Parathyroid adenoma (tissue), 2 donors: Measurements from ENCODE around the gene GPALPP1.
"Not testable (repeated sequence)": the region's sequence is repeated elsewhere in the genome, so short reads cannot be mapped to it uniquely, and the experiment has no call there.

Source experiments
- H2AFZ ChIP-seq: fragments of 300-600 bp; sonication (generic); one replicate; pipeline ENCODE4 v1.7.0; 2017; ENCODE audit warnings: antibody characterized with exemption, mild to moderate bottlenecking
- H3K27ac ChIP-seq: fragments of 300-600 bp; sonication (generic); one replicate; pipeline ENCODE4 v1.7.0; 2017
- H3K27me3 ChIP-seq: fragments of 300-600 bp; sonication (generic); one replicate; pipeline ENCODE4 v1.7.0; 2017; ENCODE audit warnings: low read length; ENCODE audit not compliant: control insufficient read depth, insufficient read depth
- H3K36me3 ChIP-seq: fragments of 300-600 bp; sonication (generic); one replicate; pipeline ENCODE4 v1.7.0; 2017; ENCODE audit warnings: low read length; ENCODE audit not compliant: control insufficient read depth, insufficient read depth
- H3K4me1 ChIP-seq: fragments of 300-600 bp; sonication (generic); one replicate; pipeline ENCODE4 v1.7.0; 2017; ENCODE audit warnings: control low read depth
- H3K4me2 ChIP-seq: fragments of 300-600 bp; sonication (generic); one replicate; pipeline ENCODE4 v1.7.0; 2017; ENCODE audit warnings: low read length
- H3K4me3 ChIP-seq: fragments of 300-600 bp; sonication (generic); one replicate; pipeline ENCODE4 v1.7.0; 2017; ENCODE audit warnings: low read depth, low read length
- H3K79me2 ChIP-seq: fragments of 300-600 bp; sonication (generic); one replicate; pipeline ENCODE4 v1.7.0; 2017; ENCODE audit warnings: control low read depth
- H3K9ac ChIP-seq: fragments of 300-600 bp; sonication (generic); one replicate; pipeline ENCODE4 v1.7.0; 2017; ENCODE audit warnings: mild to moderate bottlenecking
- H3K9me3 ChIP-seq: fragments of 300-600 bp; sonication (generic); one replicate; pipeline ENCODE4 v1.7.0; 2017; ENCODE audit warnings: low read length; ENCODE audit not compliant: control insufficient read depth
- TF ChIP-seq, protein P1 (sequence below): fragments of 300-600 bp; sonication (generic); IDR thresholded peaks from one replicate; pipeline ENCODE4 v1.7.0; 2017; ENCODE audit warnings: antibody characterized with exemption, mild to moderate bottlenecking
- donor health status: primary hyperparathyroidism.

Gene GPALPP1

DNA sequence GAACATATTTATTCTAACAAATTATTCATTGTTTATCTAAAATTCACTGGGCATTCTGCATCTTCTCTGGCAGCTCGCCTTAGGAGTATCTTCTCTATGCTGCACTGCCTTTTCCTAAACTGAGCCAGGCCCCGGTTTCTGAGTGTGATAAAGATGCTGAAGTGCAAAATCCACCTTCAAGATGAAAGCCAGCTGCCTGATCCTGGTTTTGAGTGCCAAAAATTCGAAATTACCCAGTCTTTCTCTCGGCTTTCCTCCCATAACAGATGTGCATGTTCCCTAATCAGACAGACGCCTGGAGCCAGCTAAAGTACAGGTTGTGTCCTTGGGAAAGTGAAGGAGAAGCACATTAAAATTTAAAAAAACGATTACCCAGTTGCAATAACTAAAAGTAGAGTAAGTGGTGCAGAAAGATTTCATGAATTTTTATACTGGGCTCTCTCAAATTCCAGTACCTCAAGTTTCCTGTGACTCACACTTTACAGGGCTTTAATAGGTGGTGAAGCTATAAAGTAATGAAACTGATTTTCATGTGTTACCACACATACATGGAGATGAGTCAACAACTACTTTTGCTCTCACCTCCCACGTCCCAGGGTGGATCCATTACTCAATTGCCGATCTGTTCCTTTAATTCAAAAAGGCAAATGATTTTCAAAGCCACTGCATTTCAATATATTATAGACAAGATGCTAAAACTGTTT is 66.0 kb downstream of the GPALPP1 start:
- no peak overlapping the region for H3K4me2 ChIP-seq
- H2AFZ ChIP-seq, result no peak overlapping the region
- no peaks in the 10 kb centered on the region for H3K79me2 ChIP-seq
- no peak overlapping the region for H3K27ac ChIP-seq
- H3K4me1 ChIP-seq, result no peaks in the 10 kb centered on the region
- no peak overlapping the region for H3K4me3 ChIP-seq
- TF ChIP-seq, protein P1, sequence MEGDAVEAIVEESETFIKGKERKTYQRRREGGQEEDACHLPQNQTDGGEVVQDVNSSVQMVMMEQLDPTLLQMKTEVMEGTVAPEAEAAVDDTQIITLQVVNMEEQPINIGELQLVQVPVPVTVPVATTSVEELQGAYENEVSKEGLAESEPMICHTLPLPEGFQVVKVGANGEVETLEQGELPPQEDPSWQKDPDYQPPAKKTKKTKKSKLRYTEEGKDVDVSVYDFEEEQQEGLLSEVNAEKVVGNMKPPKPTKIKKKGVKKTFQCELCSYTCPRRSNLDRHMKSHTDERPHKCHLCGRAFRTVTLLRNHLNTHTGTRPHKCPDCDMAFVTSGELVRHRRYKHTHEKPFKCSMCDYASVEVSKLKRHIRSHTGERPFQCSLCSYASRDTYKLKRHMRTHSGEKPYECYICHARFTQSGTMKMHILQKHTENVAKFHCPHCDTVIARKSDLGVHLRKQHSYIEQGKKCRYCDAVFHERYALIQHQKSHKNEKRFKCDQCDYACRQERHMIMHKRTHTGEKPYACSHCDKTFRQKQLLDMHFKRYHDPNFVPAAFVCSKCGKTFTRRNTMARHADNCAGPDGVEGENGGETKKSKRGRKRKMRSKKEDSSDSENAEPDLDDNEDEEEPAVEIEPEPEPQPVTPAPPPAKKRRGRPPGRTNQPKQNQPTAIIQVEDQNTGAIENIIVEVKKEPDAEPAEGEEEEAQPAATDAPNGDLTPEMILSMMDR, result no peak
- H3K9me3 ChIP-seq, result no peaks in the 10 kb centered on the region
- H3K36me3 ChIP-seq, result no peaks in the 10 kb centered on the region
- H3K27me3 ChIP-seq, result no peaks in the 10 kb centered on the region
- no peak overlapping the region for H3K9ac ChIP-seq

DNA sequence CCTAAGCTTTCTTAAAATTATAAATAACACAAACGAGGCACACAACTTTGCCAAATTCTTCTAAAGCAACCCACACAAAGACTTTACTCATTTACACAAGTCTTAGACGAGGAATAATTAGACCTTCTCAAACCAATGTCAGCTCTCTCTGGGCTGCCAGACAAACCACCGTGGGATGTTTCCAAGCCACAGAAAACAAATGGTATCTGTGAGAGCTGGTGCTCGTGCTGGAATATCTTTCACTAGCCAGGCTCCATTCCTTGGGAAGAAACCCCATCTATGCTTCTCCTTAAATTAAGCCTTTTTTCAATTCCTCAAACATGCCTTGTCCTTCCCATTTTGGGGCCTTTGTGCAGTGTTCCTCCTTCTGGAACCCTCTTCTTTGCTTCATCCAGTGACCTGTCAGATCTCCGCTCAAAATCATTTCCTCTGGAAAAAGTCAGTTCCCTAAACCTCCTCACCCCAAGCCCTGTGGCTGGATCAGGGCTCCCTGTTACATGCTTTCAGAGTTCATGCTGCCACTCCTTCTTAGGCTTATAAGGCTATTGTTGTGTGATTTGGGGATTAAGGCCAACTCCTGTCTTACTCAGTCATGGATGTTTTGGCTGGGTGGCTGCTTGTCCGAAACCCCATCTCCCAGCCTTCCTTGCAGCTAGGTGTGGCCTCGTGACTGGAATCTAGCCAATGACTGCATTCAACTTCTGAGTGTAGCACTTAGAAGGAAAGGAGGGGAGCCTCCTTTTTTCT is 66.7 kb downstream of the GPALPP1 start:
- Histone ChIP-seq H3K9ac (no peak overlapping the region), H3K79me2 (no peaks in the 10 kb centered on the region), H3K4me2 (no peak overlapping the region), H3K4me3 (no peak overlapping the region), H3K27me3 (no peaks in the 10 kb centered on the region), H3K36me3 (no peaks in the 10 kb centered on the region), H3K9me3 (no peaks in the 10 kb centered on the region), H3K4me1 (no peaks in the 10 kb centered on the region), H2AFZ (no peak overlapping the region), H3K27ac (no peak overlapping the region)
- TF ChIP-seq, protein P1, result no peak

DNA sequence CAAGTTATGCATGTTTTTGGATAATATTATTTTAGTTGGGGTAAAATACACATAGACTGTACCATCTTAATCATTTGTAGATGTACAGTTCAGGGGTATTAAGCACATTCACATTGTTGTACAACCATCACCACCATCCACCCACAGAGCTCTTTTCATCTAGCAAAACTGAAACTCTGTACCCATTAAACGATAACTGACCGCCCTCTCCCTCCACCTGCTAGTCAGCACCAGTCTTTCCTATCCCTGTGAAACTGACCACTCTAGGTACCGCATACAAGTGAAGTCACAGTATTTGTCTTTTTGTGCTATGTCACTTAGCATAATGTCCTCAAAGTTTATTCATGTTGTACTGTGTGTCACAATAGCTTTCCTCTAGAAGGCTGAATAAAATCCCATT is 70.7 kb downstream of the GPALPP1 start:
- H3K4me2 ChIP-seq, result no peak overlapping the region
- H3K9me3 ChIP-seq, result no peaks in the 10 kb centered on the region
- H3K36me3 ChIP-seq, result no peaks in the 10 kb centered on the region
- no peak overlapping the region for H3K4me3 ChIP-seq
- no peaks in the 10 kb centered on the region for H3K4me1 ChIP-seq
- H3K9ac ChIP-seq, result no peak overlapping the region
- TF ChIP-seq, protein P1, result no peak
- H3K27me3 ChIP-seq, result no peaks in the 10 kb centered on the region
- H3K79me2 ChIP-seq, result no peaks in the 10 kb centered on the region
- no peak overlapping the region for H2AFZ ChIP-seq
- H3K27ac ChIP-seq, result no peak overlapping the region

DNA sequence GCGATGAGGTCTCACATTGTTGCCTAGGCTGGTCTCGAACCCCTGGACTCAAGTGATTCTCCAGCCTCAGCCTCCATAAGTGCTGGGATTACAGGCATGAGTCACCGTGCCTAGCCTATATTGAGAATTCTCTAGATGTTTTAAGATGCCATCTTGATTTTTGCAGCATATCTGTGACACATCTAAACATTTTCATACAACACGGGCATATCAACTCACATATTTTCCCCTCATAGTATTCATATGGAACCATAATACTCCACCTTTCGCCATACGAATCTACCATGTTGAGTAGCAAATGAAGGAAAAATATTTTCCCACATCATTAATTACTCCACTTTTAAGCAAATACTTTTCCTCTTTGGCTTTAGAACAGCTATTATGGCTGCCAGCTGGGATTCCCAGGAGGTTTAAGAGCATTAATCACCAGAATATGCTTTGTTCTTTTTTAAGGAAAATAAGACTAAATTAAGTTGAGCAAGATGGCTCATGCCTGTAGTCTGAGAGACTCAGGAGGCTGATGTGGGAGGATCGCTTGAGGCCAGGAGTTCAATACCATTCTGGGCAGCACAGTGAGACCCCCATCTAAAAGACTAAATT is 74.0 kb downstream of the GPALPP1 start:
- H3K4me1 ChIP-seq, result no peaks in the 10 kb centered on the region
- no peaks in the 10 kb centered on the region for H3K79me2 ChIP-seq
- no peaks in the 10 kb centered on the region for H3K27me3 ChIP-seq
- TF ChIP-seq, protein P1, result no peak
- no peaks in the 10 kb centered on the region for H3K9me3 ChIP-seq
- no peak overlapping the region for H3K9ac ChIP-seq
- H2AFZ ChIP-seq, result no peak overlapping the region
- no peaks in the 10 kb centered on the region for H3K36me3 ChIP-seq
- H3K4me2 ChIP-seq, result no peak overlapping the region
- no peak overlapping the region for H3K27ac ChIP-seq
- H3K4me3 ChIP-seq, result no peak overlapping the region

DNA sequence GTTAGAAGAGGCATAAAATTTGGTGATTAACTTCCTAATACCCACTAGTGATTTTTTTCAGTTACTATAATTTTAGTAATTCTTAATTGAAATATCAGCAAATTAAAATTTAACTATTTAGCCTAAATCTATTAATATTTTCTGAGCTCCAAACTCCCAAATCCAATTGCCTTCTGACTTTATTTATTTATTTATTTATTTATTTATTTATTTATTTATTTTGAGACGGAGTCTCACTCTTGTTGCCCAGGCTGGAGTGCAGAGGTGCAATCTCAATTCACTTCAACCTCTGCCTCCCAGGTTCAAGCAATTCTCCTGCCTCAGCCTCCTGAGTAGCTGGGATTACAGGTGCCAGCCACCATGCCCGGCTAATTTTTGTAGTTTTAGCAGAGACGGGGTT is 74.6 kb downstream of the GPALPP1 start:
- H3K9ac ChIP-seq, H3K4me2 ChIP-seq, H3K4me3 ChIP-seq, H3K9me3 ChIP-seq, H3K79me2 ChIP-seq, H3K27ac ChIP-seq, H3K27me3 ChIP-seq, H3K36me3 ChIP-seq, H2AFZ ChIP-seq, H3K4me1 ChIP-seq: not testable (repeated sequence)
